HepG2 (cell line): ENCODE data around the gene MAT2A. TPM values are rescaled to one million over a fixed set of nuclear protein-coding genes. Genes with fewer than 3 reads are reported as not detected.

Experiments
- ATF1 ChIP-seq: IDR thresholded peaks from 2 replicates; pipeline ENCODE4 v1.6.1; 2016; ENCODE audit warnings: mild to moderate bottlenecking, control low read depth
- ATRX ChIP-seq: sonication (generic); formaldehyde crosslinking; IDR thresholded peaks from 2 replicates; pipeline ENCODE4 v1.4.0; 2020; ENCODE audit warnings: missing genetic modification reagents, borderline replicate concordance
- HNRNPK ChIP-seq: fragments of 200-400 bp; formaldehyde crosslinking; IDR thresholded peaks from 2 replicates; pipeline ENCODE4 v1.6.1; 2018; ENCODE audit warnings: low read length, low read depth, moderate library complexity, mild to moderate bottlenecking; ENCODE audit not compliant: poor library complexity, severe bottlenecking
- NCOA2 ChIP-seq: sonication (generic); formaldehyde crosslinking; IDR thresholded peaks from 2 replicates; pipeline ENCODE4 v1.8.0; 2022; ENCODE audit warnings: inconsistent platforms
- NFIC ChIP-seq: IDR thresholded peaks from 2 replicates; pipeline ENCODE4 v1.6.1; 2012; ENCODE audit warnings: mild to moderate bottlenecking, low read length, inconsistent platforms
- NKX3-1 ChIP-seq: sonication (generic); formaldehyde crosslinking; IDR thresholded peaks from 2 replicates; pipeline ENCODE4 v1.5.0; 2020; ENCODE audit warnings: missing genetic modification reagents
- PTBP1 ChIP-seq: fragments of 200-400 bp; formaldehyde crosslinking; IDR thresholded peaks from 2 replicates; pipeline ENCODE4 v1.6.1; 2018; ENCODE audit warnings: low read length, low read depth; ENCODE audit not compliant: poor library complexity, severe bottlenecking
- TERF1 ChIP-seq: sonication (generic); formaldehyde crosslinking; IDR thresholded peaks from 2 replicates; pipeline ENCODE4 v1.8.0; 2022; ENCODE audit warnings: mild to moderate bottlenecking, missing genetic modification reagents, moderate library complexity
- ZNF142 ChIP-seq: sonication (generic); formaldehyde crosslinking; IDR thresholded peaks from 2 replicates; pipeline ENCODE4 v1.4.0; 2020; ENCODE audit warnings: missing genetic modification reagents
- ZNF460 ChIP-seq: sonication (generic); formaldehyde crosslinking; IDR thresholded peaks from 2 replicates; pipeline ENCODE4 v1.5.1; 2020; ENCODE audit warnings: missing genetic modification reagents, mild to moderate bottlenecking, borderline replicate concordance
- ZNF574 ChIP-seq: sonication (generic); formaldehyde crosslinking; IDR thresholded peaks from 2 replicates; pipeline ENCODE4 v1.4.0; 2020; ENCODE audit warnings: missing genetic modification reagents
- ZNF747 ChIP-seq: sonication (generic); formaldehyde crosslinking; IDR thresholded peaks from 2 replicates; pipeline ENCODE4 v1.8.1; 2023; ENCODE audit warnings: missing genetic modification reagents, mild to moderate bottlenecking, borderline replicate concordance
- ZNF766 ChIP-seq: sonication (generic); formaldehyde crosslinking; IDR thresholded peaks from 2 replicates; pipeline ENCODE4 v1.5.0; 2020; ENCODE audit warnings: missing genetic modification reagents, borderline replicate concordance
- ZXDC ChIP-seq: sonication (generic); formaldehyde crosslinking; IDR thresholded peaks from 2 replicates; pipeline ENCODE4 v1.5.0; 2020; ENCODE audit warnings: mild to moderate bottlenecking, missing genetic modification reagents
- polyA plus RNA-seq, 8 experiments: library from polyadenylated mRNA; depleted of rRNA in 3 of 8; stranded (reverse) in 7 of 8; unstranded in 1 of 8; fragments of >200 nt; fragmentation: Illumina TruSeq in 4 of 8; extraction: Trizol in 4 of 8; gene quantifications; 2 replicates each; pipeline versions ENCODE4 v1.2.1 to v1.2.3, GENCODE V29; 2011 to 2016; ENCODE audit warnings: low read depth in 4 of 8, missing spikeins in 1 of 8, mixed read lengths in 1 of 8; ENCODE audit not compliant: insufficient read depth in 1 of 8
- total RNA-seq, 5 experiments: library from RNA; depleted of rRNA; stranded (reverse); fragments of >200 nt; fragmentation: Illumina TruSeq; extraction: Trizol; gene quantifications; 2 replicates each; pipeline ENCODE4 v1.2.3, GENCODE V29; 2016; ENCODE audit warnings: low read depth in 1 of 5

The MAT2A gene
- total and polyA plus RNA-seq, 2 of the 13 experiments (the other 11 are each of a cell fraction or from before 2014, with no cell fraction given) = 155 to 331 TPM

- TF ChIP-seq ZNF142 = peak; percentile 84; the same call in 1 of the 2 replicates
- peak; percentile 79 for TF ChIP-seq ZNF766
- no peak for TF ChIP-seq NFIC
- no peak for TF ChIP-seq HNRNPK
- TF ChIP-seq ZNF574 (CRISPR knock-in tag) = peak; percentile 89
- TF ChIP-seq ZNF747 (CRISPR knock-in tag) = peak; percentile 71
- TF ChIP-seq ATF1 (CRISPR knock-in tag) = no peak
- no peak for TF ChIP-seq ATRX (CRISPR knock-in tag)
- peak; percentile 8; the same call in 1 of the 2 replicates for TF ChIP-seq NCOA2
- peak; percentile 60 for TF ChIP-seq ZXDC (CRISPR knock-in tag)
- TF ChIP-seq TERF1 = 0 out of 2 replicates have a peak, but pooled peaks have one; percentile 51
- TF ChIP-seq PTBP1 = no peak
- peak; percentile 97 for TF ChIP-seq NKX3-1
- no peak; the same call in 1 of the 2 replicates for TF ChIP-seq ZNF460
Observed at GRCh38 chr2:85538507-85539360, at the start of gene MAT2A (continued).
